GM12875 (cell line): ENCODE data around the gene TAGLN2.

Source experiments
- H3K4me3 ChIP-seq: one replicate; pipeline ENCODE4 v1.5.1; 2011; ENCODE audit warnings: low read depth, low read length, control low read depth
- TF ChIP-seq, protein P1 (sequence below): IDR thresholded peaks from 2 replicates; pipeline ENCODE4 v1.5.1; 2011; ENCODE audit warnings: low read depth, mild to moderate bottlenecking, control low read depth, inconsistent platforms, low read length, moderate library complexity, borderline replicate concordance; ENCODE audit not compliant: insufficient read depth

TAGLN2 gene

DNA sequence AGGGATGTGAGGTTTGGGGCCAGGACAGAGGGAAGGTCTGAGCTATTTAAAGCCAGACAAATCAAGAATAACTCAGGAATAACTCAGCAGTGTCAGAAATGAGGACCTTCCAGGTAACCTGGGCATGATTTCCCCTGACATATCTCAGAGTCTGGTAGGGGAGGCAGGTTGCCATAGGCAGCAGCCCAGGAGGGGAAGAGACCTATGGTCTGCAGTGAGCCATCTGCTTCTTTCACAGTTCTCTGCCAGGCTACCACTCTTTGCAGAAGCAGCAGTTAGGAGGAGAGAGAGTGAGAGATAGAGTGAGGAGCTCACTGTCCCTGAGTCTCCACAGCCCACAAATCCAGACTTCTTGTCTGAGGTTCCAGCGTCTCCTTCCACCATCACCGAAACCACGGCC, 56.5 kb downstream of the TAGLN2 start:
- TF ChIP-seq, protein P1, sequence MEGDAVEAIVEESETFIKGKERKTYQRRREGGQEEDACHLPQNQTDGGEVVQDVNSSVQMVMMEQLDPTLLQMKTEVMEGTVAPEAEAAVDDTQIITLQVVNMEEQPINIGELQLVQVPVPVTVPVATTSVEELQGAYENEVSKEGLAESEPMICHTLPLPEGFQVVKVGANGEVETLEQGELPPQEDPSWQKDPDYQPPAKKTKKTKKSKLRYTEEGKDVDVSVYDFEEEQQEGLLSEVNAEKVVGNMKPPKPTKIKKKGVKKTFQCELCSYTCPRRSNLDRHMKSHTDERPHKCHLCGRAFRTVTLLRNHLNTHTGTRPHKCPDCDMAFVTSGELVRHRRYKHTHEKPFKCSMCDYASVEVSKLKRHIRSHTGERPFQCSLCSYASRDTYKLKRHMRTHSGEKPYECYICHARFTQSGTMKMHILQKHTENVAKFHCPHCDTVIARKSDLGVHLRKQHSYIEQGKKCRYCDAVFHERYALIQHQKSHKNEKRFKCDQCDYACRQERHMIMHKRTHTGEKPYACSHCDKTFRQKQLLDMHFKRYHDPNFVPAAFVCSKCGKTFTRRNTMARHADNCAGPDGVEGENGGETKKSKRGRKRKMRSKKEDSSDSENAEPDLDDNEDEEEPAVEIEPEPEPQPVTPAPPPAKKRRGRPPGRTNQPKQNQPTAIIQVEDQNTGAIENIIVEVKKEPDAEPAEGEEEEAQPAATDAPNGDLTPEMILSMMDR = no peak
- no peak overlapping the region for H3K4me3 ChIP-seq
